ENCODE data around the gene SRSF7.

DNA sequence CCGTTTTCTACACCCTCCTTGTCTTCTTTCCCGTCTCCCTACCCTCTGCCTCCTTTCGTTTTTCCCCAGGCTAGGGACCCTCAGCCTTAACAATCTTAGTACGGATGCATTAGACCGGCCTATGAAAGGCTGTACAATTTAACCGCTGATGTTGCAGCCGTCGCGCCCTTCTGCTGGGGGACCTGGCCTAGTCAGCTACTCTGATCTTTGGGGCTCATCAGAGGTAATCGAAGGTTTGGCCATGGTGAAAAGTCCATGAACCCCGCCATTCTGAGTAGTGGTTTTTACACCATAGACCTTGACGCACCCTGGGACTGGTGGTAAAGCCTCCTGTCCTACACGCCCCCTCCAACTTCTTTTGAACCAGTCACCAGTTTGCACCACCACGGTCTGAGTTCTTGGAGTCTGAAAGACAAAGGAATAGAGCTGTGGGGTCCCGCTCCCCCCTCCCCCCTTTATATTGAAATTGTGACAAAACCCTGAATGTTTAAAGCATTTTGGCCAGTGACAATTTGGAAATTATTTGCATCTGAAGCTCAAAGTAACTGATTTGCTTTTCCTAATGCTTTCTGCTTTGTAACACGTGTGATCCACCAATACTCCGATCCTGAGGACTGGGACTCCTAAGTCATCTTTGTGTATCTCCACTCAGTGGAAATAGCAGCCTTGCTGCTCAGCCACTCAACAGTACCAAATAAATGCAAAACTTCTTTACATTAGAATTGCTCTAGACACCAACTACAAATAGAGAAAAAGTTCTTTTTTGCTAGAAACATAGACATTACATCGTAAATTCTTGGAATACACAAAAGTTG lies 642 bp upstream of the SRSF7 start:
- TF ChIP-seq, protein P1, sequence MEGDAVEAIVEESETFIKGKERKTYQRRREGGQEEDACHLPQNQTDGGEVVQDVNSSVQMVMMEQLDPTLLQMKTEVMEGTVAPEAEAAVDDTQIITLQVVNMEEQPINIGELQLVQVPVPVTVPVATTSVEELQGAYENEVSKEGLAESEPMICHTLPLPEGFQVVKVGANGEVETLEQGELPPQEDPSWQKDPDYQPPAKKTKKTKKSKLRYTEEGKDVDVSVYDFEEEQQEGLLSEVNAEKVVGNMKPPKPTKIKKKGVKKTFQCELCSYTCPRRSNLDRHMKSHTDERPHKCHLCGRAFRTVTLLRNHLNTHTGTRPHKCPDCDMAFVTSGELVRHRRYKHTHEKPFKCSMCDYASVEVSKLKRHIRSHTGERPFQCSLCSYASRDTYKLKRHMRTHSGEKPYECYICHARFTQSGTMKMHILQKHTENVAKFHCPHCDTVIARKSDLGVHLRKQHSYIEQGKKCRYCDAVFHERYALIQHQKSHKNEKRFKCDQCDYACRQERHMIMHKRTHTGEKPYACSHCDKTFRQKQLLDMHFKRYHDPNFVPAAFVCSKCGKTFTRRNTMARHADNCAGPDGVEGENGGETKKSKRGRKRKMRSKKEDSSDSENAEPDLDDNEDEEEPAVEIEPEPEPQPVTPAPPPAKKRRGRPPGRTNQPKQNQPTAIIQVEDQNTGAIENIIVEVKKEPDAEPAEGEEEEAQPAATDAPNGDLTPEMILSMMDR (IDR thresholded peaks at IDR 0.05) = no peak
- no peak for TF ChIP-seq POLR2A (IDR thresholded peaks at IDR 0.05)
